HG02623 (cell line): ENCODE measurements around the gene EFHC1.

Source experiments
- ATAC-seq: cut with Tn5 transposase; IDR thresholded peaks from one replicate; pipeline ENCODE4 v1.9.1; 2021; ENCODE audit warnings: moderate library complexity; ENCODE audit not compliant: unreplicated experiment

The EFHC1 gene

GRCh38 chr6:52516269-52516668 lies 96.1 kb downstream of the EFHC1 start:
- no peak for ATAC-seq

- ATAC-seq = no peak
Measured at GRCh38 chr6:52516943-52517342, 96.8 kb downstream of the EFHC1 start.

GRCh38 chr6:52517502-52518278 lies 97.5 kb downstream of the EFHC1 start:
- peak; percentile 80 for ATAC-seq

GRCh38 chr6:52518279-52518945 lies 98.3 kb downstream of the EFHC1 start:
- no peak for ATAC-seq

GRCh38 chr6:52519618-52520017 lies 99.5 kb downstream of the EFHC1 start:
- no peak for ATAC-seq

- ATAC-seq = no peak
Measured at GRCh38 chr6:52522151-52522626, 102.0 kb downstream of the EFHC1 start.

- no peak for ATAC-seq
Measured at GRCh38 chr6:52522655-52523054, 102.5 kb downstream of the EFHC1 start.

GRCh38 chr6:52523378-52524142 lies 103.4 kb downstream of the EFHC1 start:
- ATAC-seq = no peak

- ATAC-seq = no peak
Measured at GRCh38 chr6:52524918-52525317, 104.8 kb downstream of the EFHC1 start.

- ATAC-seq = no peak
Measured at GRCh38 chr6:52526634-52527033, 106.5 kb downstream of the EFHC1 start.

- no peak for ATAC-seq
Measured at GRCh38 chr6:52527436-52527835, 107.3 kb downstream of the EFHC1 start.

GRCh38 chr6:52529311-52529710 lies 109.2 kb downstream of the EFHC1 start:
- no peak for ATAC-seq

GRCh38 chr6:52530351-52530750 lies 110.2 kb downstream of the EFHC1 start:
- no peak for ATAC-seq

GRCh38 chr6:52531396-52531795 lies 111.3 kb downstream of the EFHC1 start:
- ATAC-seq = no peak

- ATAC-seq = no peak
Measured at GRCh38 chr6:52531834-52532233, 111.7 kb downstream of the EFHC1 start.

- no peak for ATAC-seq
Measured at GRCh38 chr6:52532457-52532856, 112.3 kb downstream of the EFHC1 start.

- no peak for ATAC-seq
Measured at GRCh38 chr6:52533491-52533890, 113.3 kb downstream of the EFHC1 start.

GRCh38 chr6:52534363-52534762 lies 114.2 kb downstream of the EFHC1 start:
- ATAC-seq = no peak

GRCh38 chr6:52534966-52535390 lies 114.8 kb downstream of the EFHC1 start:
- ATAC-seq = peak; percentile 35

- no peak for ATAC-seq
Measured at GRCh38 chr6:52535711-52536423, 115.7 kb downstream of the EFHC1 start.

- peak; percentile 32 for ATAC-seq
Measured at GRCh38 chr6:52536424-52536916, 116.3 kb downstream of the EFHC1 start.
